GM21723 (cell line): ENCODE data around the gene AMBRA1.

ENCODE experiments used
- ATAC-seq: cut with Tn5 transposase; IDR thresholded peaks from one replicate; pipeline ENCODE4 v1.9.1; 2021; ENCODE audit warnings: mild to moderate bottlenecking, moderate library complexity; ENCODE audit not compliant: unreplicated experiment

The AMBRA1 gene

GRCh38 chr11:46413760-46414465 lies 179.9 kb downstream of the AMBRA1 start:
- no peak for ATAC-seq

- ATAC-seq = no peak
Measured at GRCh38 chr11:46410021-46410420, 183.8 kb downstream of the AMBRA1 start.

GRCh38 chr11:46408407-46408986 lies 185.3 kb downstream of the AMBRA1 start:
- ATAC-seq = no peak

GRCh38 chr11:46407635-46408034 lies 186.2 kb downstream of the AMBRA1 start:
- no peak for ATAC-seq

- no peak for ATAC-seq
Measured at GRCh38 chr11:46404476-46405017, 189.3 kb downstream of the AMBRA1 start.

GRCh38 chr11:46402957-46403902 lies 190.6 kb downstream of the AMBRA1 start:
- no peak for ATAC-seq

- ATAC-seq = no peak
Measured at GRCh38 chr11:46397526-46397925, 196.3 kb downstream of the AMBRA1 start.

GRCh38 chr11:46393759-46394158 lies 200.1 kb downstream of the AMBRA1 start:
- ATAC-seq = no peak

GRCh38 chr11:46393231-46393616 lies 200.6 kb downstream of the AMBRA1 start:
- no peak for ATAC-seq

GRCh38 chr11:46392421-46393230 lies 201.2 kb downstream of the AMBRA1 start:
- peak; percentile 68 for ATAC-seq

- peak; percentile 16 for ATAC-seq
Measured at GRCh38 chr11:46391578-46392420, 202.0 kb downstream of the AMBRA1 start, which contains the start of gene CHRM4. TSS of gene CHRM4 (minus strand) at chr11:46391776. CDS start at chr11:46386557, 5,219 bp downstream.

GRCh38 chr11:46391186-46391577 lies 202.6 kb downstream of the AMBRA1 start:
- ATAC-seq = no peak

GRCh38 chr11:46390331-46391171 lies 203.3 kb downstream of the AMBRA1 start:
- no peak for ATAC-seq

GRCh38 chr11:46389450-46390330 lies 204.1 kb downstream of the AMBRA1 start:
- peak; percentile 45 for ATAC-seq

- ATAC-seq = no peak
Measured at GRCh38 chr11:46388619-46389449, 205.0 kb downstream of the AMBRA1 start.

GRCh38 chr11:46387919-46388618 lies 205.8 kb downstream of the AMBRA1 start:
- no peak for ATAC-seq
